ENCODE results near the gene DGCR8.

Gene DGCR8

DNA sequence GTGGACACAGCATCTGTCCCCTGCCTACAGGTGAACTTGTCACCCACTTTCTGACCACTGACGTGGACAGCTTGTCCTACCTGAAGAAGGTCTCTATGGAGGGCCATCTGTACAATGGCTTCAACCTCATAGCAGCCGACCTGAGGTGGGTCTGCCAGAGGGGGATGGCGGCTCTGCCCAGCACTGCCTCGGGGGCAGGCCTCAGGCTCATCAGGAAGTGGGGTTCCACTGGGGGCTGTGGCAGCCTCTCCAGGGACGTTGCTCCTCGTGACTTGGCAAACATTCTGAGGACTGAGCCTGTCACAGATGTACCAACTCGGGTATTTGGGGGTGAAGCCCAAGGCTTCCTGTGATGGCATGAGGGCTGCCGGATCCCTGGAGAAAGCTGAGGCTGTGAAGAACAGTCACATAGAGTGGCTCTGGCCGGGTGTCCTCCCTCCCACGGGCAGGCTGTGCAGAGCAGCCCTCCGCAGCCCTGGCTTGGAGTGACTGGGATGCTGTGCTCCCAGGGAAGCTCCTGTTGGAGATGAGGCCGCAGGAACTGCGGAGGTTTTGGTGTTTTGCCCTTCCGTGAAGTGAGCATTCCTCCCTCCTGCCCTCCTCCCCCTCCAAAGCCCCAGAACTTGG lies 26.5 kb upstream of the DGCR8 start:
- no peak overlapping the region for H3K4me3 ChIP-seq (ENCODE audit: extremely low read depth, insufficient read depth, low read length, poor library complexity, severe bottlenecking)
- H3K9me3 ChIP-seq (ENCODE audit: control insufficient read depth, low read length): no peaks in the 10 kb centered on the region
- H3K27ac ChIP-seq (ENCODE audit: low read depth, low read length, severe bottlenecking): no peak overlapping the region
- 90 to 95% methylated on average over 12 to 14 of the region's 14 CpGs for WGBS, 2 experiments (ENCODE audit: insufficient coverage in 2 of 2)
- H3K36me3 ChIP-seq (ENCODE audit: control insufficient read depth, insufficient read depth, low read length): peaks cover 16% of the 10 kb centered on the region
- H3K4me1 ChIP-seq (ENCODE audit: control insufficient read depth, insufficient read depth, low read length, poor library complexity, severe bottlenecking): no peaks in the 10 kb centered on the region

DNA sequence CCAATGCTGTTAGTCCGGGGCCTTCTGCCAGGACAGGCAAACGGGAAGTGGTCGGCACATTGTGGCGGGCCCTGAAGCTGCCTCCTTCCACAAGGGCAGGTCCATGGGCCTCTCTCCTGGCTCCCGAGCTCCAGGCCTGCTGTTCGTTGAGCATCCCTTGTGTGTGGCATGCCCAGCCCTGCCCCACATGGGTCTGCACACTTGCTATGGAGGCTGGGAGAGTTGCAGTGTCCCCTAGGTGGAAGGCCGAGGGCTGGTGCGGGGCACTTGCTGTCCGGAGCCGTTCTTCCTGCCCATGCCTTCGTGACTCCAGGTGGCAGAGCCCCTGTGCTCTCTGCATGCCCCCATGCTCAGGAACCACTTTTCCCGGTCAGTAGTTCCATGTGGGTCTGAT lies 26.0 kb upstream of the DGCR8 start:
- no peaks in the 10 kb centered on the region for H3K9me3 ChIP-seq (ENCODE audit: control insufficient read depth, low read length)
- no peak overlapping the region for H3K4me3 ChIP-seq (ENCODE audit: extremely low read depth, insufficient read depth, low read length, poor library complexity, severe bottlenecking)
- WGBS, 2 experiments (ENCODE audit: insufficient coverage in 2 of 2): 96 to 98% methylated on average over 6 to 12 of the region's 12 CpGs
- no peak overlapping the region for H3K27ac ChIP-seq (ENCODE audit: low read depth, low read length, severe bottlenecking)
- peaks cover 11% of the 10 kb centered on the region for H3K36me3 ChIP-seq (ENCODE audit: control insufficient read depth, insufficient read depth, low read length)
- no peaks in the 10 kb centered on the region for H3K4me1 ChIP-seq (ENCODE audit: control insufficient read depth, insufficient read depth, low read length, poor library complexity, severe bottlenecking)

DNA sequence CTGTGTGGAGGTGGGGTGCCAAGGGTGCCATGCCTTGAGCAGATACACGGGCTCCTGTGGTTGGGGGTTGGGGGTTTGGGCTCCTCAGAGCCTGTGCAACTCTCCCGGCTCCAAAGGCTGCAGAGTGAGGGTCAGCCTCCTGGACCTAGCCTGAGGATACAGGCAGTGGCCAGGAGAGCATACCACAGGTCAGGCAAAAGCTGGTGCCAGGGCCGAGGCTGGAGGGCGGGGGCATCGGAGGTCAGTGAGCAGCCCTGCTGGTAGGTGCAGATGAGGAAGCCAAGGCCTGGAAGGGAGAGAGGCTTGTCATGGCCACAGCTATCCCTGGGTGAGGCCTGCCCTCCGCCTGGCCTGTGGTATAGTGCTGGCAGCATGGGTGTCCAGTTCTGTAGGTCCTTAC lies 25.6 kb upstream of the DGCR8 start:
- no peak overlapping the region for H3K4me3 ChIP-seq (ENCODE audit: extremely low read depth, insufficient read depth, low read length, poor library complexity, severe bottlenecking)
- peaks cover 8% of the 10 kb centered on the region for H3K36me3 ChIP-seq (ENCODE audit: control insufficient read depth, insufficient read depth, low read length)
- 95 to 96% methylated on average over 6 of the region's 6 CpGs for WGBS, 2 experiments (ENCODE audit: insufficient coverage in 2 of 2)
- no peaks in the 10 kb centered on the region for H3K9me3 ChIP-seq (ENCODE audit: control insufficient read depth, low read length)
- H3K4me1 ChIP-seq (ENCODE audit: control insufficient read depth, insufficient read depth, low read length, poor library complexity, severe bottlenecking): no peaks in the 10 kb centered on the region
- no peak overlapping the region for H3K27ac ChIP-seq (ENCODE audit: low read depth, low read length, severe bottlenecking)

DNA sequence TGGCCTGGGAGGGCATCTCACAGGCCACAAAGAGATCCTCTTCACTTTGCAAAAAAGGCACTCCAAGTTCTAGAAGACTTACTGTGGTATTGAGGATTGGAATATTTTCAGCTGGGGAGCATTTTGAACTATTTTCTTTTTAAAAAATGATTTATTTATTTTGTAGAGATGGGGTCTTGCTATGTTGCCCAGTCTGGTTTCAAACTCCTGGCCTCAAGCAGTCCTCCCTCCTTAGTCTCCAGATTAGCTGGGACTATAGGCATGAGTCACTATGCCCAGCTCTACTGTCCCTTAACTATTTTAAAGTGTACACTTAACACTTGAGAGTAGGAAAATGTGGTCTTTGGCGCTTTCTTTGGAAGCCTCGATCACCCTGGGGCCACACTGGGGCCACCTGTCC lies 24.9 kb upstream of the DGCR8 start:
- no peak overlapping the region for H3K4me3 ChIP-seq (ENCODE audit: extremely low read depth, insufficient read depth, low read length, poor library complexity, severe bottlenecking)
- no peaks in the 10 kb centered on the region for H3K4me1 ChIP-seq (ENCODE audit: control insufficient read depth, insufficient read depth, low read length, poor library complexity, severe bottlenecking)
- H3K27ac ChIP-seq (ENCODE audit: low read depth, low read length, severe bottlenecking): no peak overlapping the region
- WGBS, 2 experiments (ENCODE audit: insufficient coverage in 2 of 2): 100% methylated on average over 2 of the region's 2 CpGs
- H3K36me3 ChIP-seq (ENCODE audit: control insufficient read depth, insufficient read depth, low read length): peaks cover 8% of the 10 kb centered on the region
- no peaks in the 10 kb centered on the region for H3K9me3 ChIP-seq (ENCODE audit: control insufficient read depth, low read length)

DNA sequence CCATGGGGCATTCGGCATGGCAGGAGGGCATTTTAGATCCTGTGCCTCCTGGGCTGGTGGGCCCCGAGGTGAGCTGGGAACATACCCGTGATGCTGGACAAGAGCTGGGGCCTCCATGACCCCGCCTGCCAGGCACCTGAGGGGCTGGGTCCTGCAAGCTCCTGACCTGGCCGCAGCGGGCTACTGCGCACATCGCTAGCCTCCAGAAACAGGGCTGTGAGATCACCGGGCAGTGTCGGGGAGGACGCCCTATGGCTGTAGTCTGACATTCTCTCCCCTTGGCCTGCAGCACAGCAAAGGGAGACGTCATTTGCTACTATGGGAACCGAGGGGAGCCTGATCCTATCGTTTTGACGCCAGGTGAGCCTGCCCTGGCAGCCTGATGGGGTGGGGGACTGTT lies 24.4 kb upstream of the DGCR8 start:
- Histone ChIP-seq H3K36me3 (ENCODE audit: control insufficient read depth, insufficient read depth, low read length) (peaks cover 8% of the 10 kb centered on the region), H3K4me1 (ENCODE audit: control insufficient read depth, insufficient read depth, low read length, poor library complexity, severe bottlenecking) (no peaks in the 10 kb centered on the region), H3K27ac (ENCODE audit: low read depth, low read length, severe bottlenecking) (no peak overlapping the region), H3K9me3 (ENCODE audit: control insufficient read depth, low read length) (no peaks in the 10 kb centered on the region), H3K4me3 (ENCODE audit: extremely low read depth, insufficient read depth, low read length, poor library complexity, severe bottlenecking) (no peak overlapping the region)
- WGBS, 2 experiments (ENCODE audit: insufficient coverage in 2 of 2): 89 to 95% methylated on average over 13 to 15 of the region's 15 CpGs

DNA sequence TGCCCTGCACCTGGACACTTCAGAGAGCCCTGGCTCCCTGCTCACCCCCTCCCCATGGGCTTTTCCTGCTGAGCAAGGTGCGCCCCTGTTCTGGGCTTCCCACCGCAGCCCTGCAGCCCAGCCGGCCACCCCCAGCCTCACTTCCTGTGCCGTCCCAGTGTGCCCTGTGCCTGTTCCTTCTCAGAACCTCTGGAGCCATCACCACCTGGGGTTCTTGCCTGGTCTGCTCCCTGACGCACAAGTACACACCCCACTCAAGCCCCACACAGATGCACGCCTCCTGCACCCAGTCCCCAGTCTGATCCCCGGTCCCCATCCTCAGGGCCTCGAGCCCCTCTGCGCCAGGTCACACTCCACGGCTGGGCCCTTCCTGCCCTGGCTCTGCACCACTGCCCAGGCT lies 23.9 kb upstream of the DGCR8 start:
- Histone ChIP-seq H3K27ac (ENCODE audit: low read depth, low read length, severe bottlenecking) (no peak overlapping the region), H3K4me3 (ENCODE audit: extremely low read depth, insufficient read depth, low read length, poor library complexity, severe bottlenecking) (no peak overlapping the region), H3K4me1 (ENCODE audit: control insufficient read depth, insufficient read depth, low read length, poor library complexity, severe bottlenecking) (no peaks in the 10 kb centered on the region), H3K9me3 (ENCODE audit: control insufficient read depth, low read length) (no peaks in the 10 kb centered on the region), H3K36me3 (ENCODE audit: control insufficient read depth, insufficient read depth, low read length) (peaks cover 8% of the 10 kb centered on the region)
- 92% methylated on average over 9 to 10 of the region's 10 CpGs for WGBS, 2 experiments (ENCODE audit: insufficient coverage in 2 of 2)

DNA sequence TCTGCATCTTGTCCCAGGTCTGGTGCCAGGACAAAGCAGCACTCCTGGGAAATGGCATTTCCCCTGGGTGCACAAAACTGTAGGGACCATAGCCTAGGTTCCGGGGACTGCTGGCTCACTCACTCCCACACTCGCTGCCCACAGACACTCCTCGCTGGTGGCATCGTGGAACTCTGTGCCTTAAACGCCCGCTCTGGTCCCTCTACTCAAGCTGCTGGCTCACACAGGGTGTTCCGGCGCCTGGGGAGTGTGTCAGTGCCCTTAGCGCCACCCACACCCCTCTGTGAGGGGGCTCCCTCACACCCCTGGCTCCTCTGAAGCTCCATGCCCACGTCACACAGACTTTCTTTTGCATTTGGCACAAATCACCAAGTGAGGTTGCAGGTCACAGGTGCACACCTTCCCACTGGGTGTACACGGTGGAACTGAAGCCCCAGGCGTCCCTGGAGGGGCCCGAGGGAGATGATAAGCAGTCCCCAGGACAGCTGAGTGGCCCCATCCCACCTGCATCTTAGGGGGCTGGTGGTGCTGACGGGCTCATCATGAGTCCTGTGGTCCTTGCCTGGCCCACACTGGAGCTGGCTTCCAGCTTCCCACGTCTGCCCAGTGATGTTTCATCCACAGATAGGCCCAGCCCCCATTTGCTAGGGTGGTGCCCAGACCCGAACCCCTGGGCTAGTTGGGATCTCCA lies 23.2 kb upstream of the DGCR8 start:
- WGBS, 2 experiments (ENCODE audit: insufficient coverage in 2 of 2): 92 to 95% methylated on average over 13 to 16 of the region's 16 CpGs
- no peaks in the 10 kb centered on the region for H3K4me1 ChIP-seq (ENCODE audit: control insufficient read depth, insufficient read depth, low read length, poor library complexity, severe bottlenecking)
- H3K27ac ChIP-seq (ENCODE audit: low read depth, low read length, severe bottlenecking): no peak overlapping the region
- peaks cover 8% of the 10 kb centered on the region for H3K36me3 ChIP-seq (ENCODE audit: control insufficient read depth, insufficient read depth, low read length)
- no peaks in the 10 kb centered on the region for H3K9me3 ChIP-seq (ENCODE audit: control insufficient read depth, low read length)
- H3K4me3 ChIP-seq (ENCODE audit: extremely low read depth, insufficient read depth, low read length, poor library complexity, severe bottlenecking): no peak overlapping the region

DNA sequence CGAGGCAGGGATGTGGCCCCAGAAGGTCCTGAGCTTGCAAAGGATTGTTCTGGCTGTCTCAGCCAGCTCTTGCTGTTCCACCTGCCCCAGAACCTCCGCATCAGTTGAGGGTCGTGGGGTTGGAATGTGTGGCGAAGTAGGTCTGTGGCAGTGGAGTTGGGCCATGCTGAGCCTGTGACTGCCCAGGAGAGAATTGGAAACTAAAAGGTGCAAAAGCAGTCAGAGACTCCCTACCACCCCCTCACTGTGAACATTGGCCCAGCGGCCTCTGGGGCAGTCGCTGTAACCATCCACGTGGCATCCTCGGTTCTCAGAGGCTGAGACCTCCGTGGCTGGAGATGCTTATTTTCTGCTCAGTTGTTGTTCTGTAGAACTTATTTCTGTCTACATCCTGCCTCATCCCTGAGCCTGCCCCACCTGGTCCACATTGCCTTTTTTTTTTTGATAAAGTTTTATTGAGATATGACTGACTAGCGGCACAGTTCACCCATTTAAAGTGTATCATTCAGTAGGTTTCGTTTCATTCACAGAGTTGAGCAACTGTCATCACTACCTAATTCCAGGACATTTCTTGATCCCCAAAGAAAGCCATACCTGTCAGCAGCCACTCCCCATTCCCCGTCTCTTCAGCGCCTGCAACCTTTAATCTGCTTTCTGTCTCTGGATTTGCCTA lies 22.3 kb upstream of the DGCR8 start:
- H3K36me3 ChIP-seq (ENCODE audit: control insufficient read depth, insufficient read depth, low read length): peaks cover 8% of the 10 kb centered on the region

DNA sequence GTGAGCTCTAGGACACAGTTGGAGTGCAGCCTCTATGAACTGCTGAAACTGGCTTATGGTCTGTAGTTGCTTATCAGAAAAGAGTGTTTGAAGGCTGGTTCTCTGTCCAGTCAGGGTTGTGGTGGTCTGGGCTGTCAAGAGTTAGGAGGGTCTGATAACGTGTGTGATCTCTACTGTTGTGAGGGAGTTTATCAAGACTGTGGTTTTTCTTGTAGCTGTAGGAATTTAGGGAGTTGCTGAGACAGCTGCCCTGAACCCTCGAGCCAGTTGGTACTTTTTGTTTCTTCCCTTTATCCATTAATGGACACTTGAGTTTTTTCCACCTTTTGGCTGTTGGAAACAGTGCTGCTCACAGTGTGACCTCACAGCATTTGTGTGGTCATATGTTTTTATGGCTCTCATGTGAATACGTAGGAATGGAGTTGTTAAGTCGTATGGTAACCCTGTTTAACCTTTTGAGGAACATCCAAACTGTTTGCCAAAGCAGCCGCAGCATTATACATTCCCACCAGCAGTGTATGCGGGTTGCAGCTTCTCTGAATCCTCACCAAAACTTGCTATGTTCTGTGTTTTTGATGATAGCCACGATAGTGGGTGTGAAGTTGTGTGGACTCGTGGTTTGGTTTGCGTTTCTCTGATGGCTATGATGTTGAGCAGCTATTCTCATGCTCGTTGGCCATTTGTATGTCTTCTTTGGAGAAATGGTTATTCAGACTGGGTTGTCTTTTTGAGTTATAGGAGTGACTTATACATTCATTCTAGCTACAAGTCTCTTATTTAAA lies 20.9 kb upstream of the DGCR8 start:
- 82 to 100% methylated on average over 2 to 5 of the region's 10 CpGs for WGBS, 2 experiments (ENCODE audit: insufficient coverage in 2 of 2)
- H3K27ac ChIP-seq (ENCODE audit: low read depth, low read length, severe bottlenecking): no peak overlapping the region
- no peak overlapping the region for H3K4me3 ChIP-seq (ENCODE audit: extremely low read depth, insufficient read depth, low read length, poor library complexity, severe bottlenecking)
- no peaks in the 10 kb centered on the region for H3K9me3 ChIP-seq (ENCODE audit: control insufficient read depth, low read length)
- peaks cover 8% of the 10 kb centered on the region for H3K36me3 ChIP-seq (ENCODE audit: control insufficient read depth, insufficient read depth, low read length)
- H3K4me1 ChIP-seq (ENCODE audit: control insufficient read depth, insufficient read depth, low read length, poor library complexity, severe bottlenecking): peaks cover 7% of the 10 kb centered on the region

More for the DNA sequence above, 22.3 kb upstream of the DGCR8 start:
- H3K4me3 ChIP-seq (ENCODE audit: extremely low read depth, insufficient read depth, low read length, poor library complexity, severe bottlenecking): no peak overlapping the region
- H3K9me3 ChIP-seq (ENCODE audit: control insufficient read depth, low read length): no peaks in the 10 kb centered on the region
- no peak overlapping the region for H3K27ac ChIP-seq (ENCODE audit: low read depth, low read length, severe bottlenecking)
- 87 to 89% methylated on average over 7 to 8 of the region's 13 CpGs for WGBS, 2 experiments (ENCODE audit: insufficient coverage in 2 of 2)
- H3K4me1 ChIP-seq (ENCODE audit: control insufficient read depth, insufficient read depth, low read length, poor library complexity, severe bottlenecking): peaks cover 7% of the 10 kb centered on the region

DNA sequence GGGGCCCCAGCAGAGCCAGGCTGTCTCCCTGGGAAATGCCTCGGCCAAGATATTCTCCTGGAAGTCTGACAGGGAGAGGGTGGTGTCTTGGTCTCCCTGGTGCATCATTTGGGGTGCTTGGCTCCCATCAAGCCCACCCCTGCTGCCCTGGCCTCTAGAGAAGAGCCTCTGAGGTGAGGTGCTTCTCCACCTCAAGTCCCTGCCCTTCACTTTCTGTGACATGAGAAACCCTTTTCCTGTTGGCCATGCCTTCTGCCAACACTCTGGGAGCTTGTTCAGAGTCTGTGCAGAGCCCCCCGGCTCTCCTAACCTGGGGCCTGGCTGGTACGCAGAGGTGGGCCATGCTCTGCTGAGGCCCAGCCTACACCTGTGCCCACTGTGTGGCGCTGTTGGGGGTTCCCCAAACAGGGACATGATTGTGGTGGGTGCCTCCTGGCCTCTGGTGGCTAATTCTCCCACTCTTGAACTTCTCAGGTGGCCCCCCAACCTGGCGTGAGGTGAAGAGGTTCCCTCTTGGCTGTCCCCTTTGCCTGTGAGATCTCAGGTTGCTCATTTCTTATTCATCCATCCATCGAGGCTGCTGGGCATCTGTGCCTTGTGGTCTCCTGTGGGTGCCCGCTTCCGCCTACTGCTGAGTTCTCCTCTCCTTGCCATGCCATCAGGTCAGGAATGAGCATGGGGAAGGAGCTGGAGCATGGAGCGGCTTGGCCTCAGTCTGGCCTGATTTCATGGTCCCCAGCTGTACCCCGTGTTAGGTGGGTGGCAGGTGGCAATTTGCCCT lies 19.2 kb upstream of the DGCR8 start:
- H3K9me3 ChIP-seq (ENCODE audit: control insufficient read depth, low read length): no peaks in the 10 kb centered on the region
- no peak overlapping the region for H3K27ac ChIP-seq (ENCODE audit: low read depth, low read length, severe bottlenecking)
- H3K4me3 ChIP-seq (ENCODE audit: extremely low read depth, insufficient read depth, low read length, poor library complexity, severe bottlenecking): no peak overlapping the region
- WGBS, 2 experiments (ENCODE audit: insufficient coverage in 2 of 2): 90 to 94% methylated on average over 7 to 9 of the region's 10 CpGs
- peaks cover 7% of the 10 kb centered on the region for H3K4me1 ChIP-seq (ENCODE audit: control insufficient read depth, insufficient read depth, low read length, poor library complexity, severe bottlenecking)
- H3K36me3 ChIP-seq (ENCODE audit: control insufficient read depth, insufficient read depth, low read length): peaks cover 2% of the 10 kb centered on the region
